HK-2 (cell line): ENCODE measurements around the gene ADAMTS17.

Experiments used
- DNase-seq: peaks from one replicate; pipeline ENCODE4 v3.0.0-alpha.2; 2018; ENCODE audit not compliant: unreplicated experiment

The ADAMTS17 gene

DNA sequence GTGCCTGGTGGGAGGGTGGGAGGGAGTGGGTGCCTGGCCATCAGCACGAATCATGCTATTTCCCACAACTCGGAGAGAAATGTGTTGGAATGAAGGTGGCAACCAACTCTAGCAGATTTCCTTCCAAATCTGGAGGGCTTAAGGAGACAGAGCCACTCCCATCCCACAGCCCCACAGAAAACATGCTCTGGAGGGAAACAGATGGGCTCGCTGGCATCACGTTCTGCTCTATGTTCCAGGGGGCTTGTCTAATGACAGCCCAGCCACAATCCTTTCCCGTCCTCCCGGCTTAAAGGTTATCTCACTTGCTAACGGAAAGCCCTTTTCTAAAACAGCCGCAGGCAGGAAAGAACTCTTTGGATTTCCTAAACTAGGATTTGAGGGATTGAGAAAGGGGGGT lies 65.3 kb downstream of the ADAMTS17 start:
- DNase-seq, result no peak

DNA sequence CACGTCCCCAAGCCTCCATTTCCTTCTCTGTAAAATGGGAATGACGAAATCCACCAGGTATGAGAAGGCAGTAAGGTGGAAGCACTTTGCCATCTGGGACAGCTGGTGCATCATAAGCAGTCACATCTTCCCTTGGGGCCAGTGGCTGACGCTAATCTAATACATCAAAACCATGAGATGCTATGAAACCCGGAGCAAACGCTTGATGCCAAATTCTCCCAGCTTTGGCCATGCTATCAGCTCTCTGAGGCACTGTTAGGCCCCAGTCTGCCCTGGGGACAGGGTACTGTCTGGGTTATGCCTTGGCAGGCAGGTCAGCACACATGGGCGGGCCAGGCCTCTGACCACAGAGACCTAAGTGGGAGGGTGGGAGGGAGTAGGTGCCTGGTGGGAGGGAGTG lies 66.1 kb downstream of the ADAMTS17 start:
- no peak for DNase-seq

DNA sequence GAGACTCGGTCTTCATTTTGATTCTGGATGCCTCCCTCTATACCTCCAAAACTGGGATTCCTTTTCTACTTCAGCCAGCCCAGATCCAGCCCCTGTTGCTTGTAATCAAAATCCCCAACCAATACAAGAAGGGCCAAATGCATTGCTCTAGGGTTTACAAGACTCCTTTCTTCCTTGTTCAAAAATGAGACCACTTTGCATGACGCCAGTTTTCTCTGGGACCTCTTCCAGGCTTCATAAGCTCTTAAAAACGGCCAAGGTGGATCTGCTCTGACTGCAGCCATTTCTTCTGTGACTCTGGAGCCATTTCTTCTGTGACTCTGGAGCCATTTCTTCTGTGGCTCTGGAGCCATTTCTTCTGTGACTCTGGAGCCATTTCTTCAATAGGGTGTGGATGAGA lies 71.9 kb downstream of the ADAMTS17 start:
- no peak for DNase-seq

GRCh38 chr15:100266166-100266565 lies 75.6 kb downstream of the ADAMTS17 start:
- DNase-seq, result no peak

- DNase-seq, result no peak
These were observed 76.1 kb downstream of the ADAMTS17 start for GRCh38 chr15:100265641-100266035.

DNA sequence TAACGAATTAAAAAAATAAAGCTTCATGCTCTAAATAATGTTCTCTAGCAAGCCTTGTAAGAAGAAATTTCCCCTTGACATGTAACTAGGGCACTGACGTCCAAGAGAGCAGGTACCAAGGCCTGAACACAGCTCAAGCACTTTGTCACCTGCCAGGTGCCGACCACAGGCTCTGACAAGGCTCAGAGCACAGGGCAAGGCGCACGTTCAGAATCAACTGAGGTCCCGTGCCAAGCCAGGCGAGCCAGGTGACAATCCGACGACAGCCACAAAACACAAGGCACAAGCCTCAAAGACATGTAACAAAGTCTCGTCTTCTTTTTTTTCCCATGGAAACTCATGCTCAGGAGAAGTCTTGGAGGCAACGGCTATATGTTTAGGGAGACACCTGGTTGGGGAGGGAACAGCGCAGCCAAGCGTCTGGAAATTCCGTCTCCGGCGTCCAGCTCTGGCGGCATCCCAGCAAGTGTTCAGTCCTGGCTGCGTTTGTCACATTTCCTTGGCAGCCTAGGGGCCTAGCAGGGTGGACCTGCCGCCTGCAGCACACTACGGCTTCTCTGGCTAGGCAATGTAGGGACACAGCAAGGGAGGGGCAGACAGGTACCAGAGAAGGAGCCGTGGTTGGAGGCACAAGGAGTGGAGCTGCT lies 76.7 kb downstream of the ADAMTS17 start:
- no peak for DNase-seq

DNA sequence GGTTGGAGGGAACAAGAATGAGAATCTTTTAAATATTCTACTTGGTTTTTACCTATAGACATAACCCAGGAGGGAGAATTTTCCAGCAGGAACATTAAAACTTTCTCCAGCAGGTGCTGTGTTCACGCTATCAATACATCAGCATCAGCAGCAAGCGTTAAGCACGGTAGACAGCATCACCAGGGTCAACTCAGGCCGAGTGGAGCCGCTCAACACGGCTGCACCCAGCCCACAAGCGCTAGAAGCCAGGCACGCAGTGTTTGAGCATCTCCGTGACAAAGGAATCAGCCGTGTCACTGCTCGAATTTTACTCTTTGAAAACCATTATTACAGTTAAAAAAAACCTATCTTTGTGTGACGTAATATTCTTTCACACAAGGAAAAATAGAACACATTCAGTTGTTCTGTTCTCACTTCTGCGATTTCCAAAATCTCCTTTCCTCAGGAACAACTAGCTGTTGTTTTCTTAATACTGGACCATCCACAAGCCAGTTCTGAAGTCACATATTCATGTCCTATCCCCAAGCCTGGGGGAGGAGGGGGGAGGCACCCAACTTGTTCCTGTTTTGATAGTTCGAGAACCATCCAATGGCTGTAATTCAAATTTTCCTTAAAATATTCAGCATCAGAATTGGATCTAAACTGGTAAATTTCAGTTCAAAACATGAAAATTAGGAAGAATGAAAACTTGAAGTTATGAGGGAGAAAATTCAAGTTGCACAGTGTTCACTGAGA lies 77.9 kb downstream of the ADAMTS17 start:
- no peak for DNase-seq

GRCh38 chr15:100263031-100263430 lies 78.7 kb downstream of the ADAMTS17 start:
- DNase-seq, result no peak

DNA sequence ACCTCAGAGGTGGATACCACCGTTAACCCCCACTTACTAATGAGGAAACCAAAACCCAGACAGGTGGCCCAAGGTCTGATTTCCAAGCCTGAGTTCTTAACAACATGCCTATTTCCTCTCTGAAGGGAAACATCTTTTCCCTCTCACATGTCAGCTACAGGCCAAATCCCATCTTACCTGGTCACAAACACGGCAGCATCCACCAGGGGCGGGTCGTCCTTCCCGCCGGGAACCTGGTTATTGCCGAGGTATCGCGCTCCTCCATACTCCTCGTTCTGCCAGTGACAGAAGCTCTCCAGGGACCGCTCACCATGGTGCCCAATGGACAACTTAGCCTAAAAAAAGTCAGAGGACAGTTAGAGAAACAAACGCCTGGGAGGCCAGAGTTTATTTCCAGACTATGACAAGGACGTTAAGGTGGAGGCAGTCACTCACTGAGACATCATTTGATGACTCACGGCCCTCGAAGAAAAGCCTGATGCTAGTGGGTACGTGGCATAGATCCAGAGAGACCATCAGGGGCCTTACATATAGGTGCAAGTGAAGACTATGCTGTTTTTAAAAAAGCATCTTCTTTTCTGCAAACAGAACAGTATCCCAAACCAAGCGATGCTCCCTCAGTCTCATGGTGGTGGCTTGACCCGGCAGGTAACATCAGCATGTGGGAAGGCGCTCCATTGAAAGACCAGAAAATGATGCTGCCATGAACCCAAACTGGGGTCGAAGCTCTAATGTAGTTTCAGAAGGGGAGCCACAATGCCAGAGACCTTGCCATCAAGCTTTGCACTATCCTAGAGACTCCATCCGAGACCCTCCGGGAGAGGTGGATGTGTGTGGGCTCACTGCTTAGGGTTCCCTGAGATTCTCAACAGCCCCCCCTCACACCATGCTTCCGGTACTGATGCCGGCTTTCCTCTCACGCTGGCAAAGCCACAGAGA lies 80.2 kb downstream of the ADAMTS17 start:
- no peak for DNase-seq

- no peak for DNase-seq
These were observed 82.5 kb downstream of the ADAMTS17 start for GRCh38 chr15:100259266-100259665.

GRCh38 chr15:100256970-100257650 lies 84.7 kb downstream of the ADAMTS17 start:
- no peak for DNase-seq

- no peak for DNase-seq
These were observed 85.4 kb downstream of the ADAMTS17 start for GRCh38 chr15:100256101-100256969.

DNA sequence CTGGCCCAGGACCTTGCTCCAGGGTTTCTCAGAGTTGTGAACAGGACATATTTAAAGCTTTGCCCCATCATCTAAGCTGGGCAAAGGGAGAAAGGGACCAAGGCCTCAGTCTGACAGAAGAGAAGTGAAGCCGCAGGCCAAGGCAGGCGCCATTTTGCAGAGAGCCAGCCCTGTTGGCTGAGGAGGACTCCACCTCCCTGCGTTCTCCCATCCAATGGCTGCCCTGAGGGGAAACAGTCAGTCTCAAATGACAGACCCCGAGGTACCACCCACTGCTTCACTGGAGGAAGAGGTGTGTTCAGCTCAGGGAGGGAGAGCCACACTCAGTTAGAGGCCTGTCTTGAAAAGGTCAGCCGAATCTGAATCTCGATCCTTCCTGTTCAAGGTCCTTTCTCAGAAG lies 86.1 kb downstream of the ADAMTS17 start:
- DNase-seq, result no peak

- no peak for DNase-seq
These were observed 87.1 kb downstream of the ADAMTS17 start for GRCh38 chr15:100254691-100255090.

DNA sequence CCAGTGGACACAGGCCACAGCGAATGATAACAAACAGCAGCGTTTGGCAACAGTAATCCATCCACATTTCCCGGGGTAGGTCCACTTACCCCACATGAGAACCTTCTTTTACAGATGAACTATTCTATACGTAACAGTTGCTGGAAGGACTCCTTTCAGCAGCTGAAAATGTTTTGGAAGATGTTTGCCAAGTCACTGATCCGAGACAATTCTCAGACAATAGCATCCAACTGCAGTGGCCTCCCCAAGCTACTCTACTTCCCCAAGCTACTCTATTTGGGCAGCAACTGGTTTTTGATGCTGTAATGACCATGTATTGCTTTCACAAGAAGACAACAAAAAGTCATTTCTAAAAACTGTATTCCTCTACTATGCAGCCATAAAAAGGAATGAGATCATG lies 87.5 kb downstream of the ADAMTS17 start:
- no peak for DNase-seq

DNA sequence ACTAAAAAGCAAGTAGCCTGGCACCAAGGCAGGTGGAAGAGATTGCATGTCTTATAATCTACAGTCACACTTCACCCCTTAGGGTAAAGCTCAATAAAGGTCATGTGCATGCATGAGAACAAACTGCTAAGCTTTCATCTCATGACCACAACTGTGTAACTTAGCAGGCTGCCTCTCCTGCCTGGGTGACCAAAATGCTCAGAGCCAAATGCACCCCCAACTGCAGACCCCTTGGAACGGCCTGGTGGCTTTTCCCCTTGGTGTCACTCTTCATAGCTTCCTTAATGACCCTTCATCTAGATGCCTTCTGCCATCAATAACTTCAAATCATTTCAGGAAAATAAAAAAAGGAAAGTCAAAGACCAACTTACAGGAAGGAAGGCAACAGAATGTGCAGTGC lies 88.1 kb downstream of the ADAMTS17 start:
- no peak for DNase-seq

DNA sequence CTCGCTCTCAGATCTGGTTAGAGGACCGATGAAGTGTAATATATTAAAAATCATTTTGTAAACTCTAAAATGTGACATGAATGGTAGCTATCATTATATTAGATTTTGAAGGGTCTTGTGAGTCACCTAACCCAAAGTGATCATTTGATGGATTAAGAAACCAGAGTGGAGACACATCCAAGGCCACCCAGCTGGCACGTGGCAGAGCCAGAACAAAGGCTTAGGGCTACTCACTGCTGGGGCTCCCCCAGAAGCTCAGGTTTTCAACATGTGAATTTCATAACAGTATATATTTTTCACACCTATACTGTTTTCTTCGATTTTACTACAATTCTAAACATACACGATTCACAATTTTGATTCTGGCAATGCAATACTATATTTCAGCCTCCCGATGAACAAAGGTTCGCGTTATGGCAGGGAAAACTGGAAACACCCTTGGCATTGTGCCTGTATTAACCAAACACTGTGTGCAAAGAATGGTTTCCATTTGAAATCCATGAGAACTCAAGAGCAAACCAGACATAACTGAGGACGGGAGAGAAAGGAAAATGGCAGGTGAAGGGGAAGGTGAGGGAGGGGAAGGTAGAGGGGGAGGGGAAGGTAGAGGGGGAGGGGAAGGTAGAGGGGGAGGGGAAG lies 88.9 kb downstream of the ADAMTS17 start:
- DNase-seq, result no peak

GRCh38 chr15:100252359-100252758 lies 89.4 kb downstream of the ADAMTS17 start:
- no peak for DNase-seq

DNA sequence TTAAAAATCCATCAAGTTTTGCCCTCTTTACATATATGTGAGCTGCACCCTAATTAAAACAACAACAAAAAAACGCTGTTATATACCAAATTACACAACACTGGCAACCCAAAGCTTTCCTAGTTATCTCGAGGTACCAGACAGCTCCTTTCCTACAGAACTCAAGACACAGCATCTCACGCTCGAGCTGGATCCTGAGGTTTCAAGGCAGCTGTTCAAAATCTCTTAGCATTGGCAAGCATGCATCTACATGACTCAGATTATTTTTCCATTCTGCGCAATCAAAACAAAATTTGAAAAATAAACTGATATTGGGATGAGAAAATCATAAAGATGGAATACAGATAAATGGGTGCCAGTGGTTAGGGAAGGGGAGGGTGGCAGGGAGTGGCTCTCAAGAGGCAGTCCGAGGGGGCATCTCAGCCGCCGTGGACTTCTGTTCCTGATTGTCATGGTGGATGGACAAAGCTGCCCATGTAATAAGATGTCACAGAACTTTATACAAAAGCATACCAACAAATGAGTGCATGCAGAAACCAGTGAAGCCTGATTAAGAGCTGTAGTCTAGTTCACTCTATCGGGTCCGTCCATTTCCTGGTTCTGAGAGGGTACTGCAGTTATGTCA lies 91.5 kb downstream of the ADAMTS17 start:
- DNase-seq, result no peak
